Spleen (tissue), 11 donors: ENCODE measurements around the gene SHISA5. TPM values are rescaled to one million over a fixed set of nuclear protein-coding genes. Genes with fewer than 3 reads are reported as not detected.

Experiments
- DNase-seq: peaks from one replicate; pipeline ENCODE4 v3.0.0-alpha.2; 2020
- H3K27ac ChIP-seq, 8 donors: fragments of 200-600 bp; sonication (generic) in 7 of 8; 1 replicate in 4 of 8; 2 replicates in 4 of 8; pipeline versions ENCODE4 v1.5.0 to v1.8.0; 2016 to 2021; ENCODE audit warnings: inconsistent platforms in 4 of 8, mild to moderate bottlenecking in 4 of 8, moderate library complexity in 1 of 8
- H3K27me3 ChIP-seq, 7 donors: fragments of 200-600 bp; sonication (generic) in 6 of 7; replicated peaks in 1 of 7; 1 replicate in 4 of 7; 2 replicates in 3 of 7; pipeline versions ENCODE4 v1.5.0 to v1.8.0; 2016 to 2021; ENCODE audit warnings: inconsistent platforms in 3 of 7, mild to moderate bottlenecking in 1 of 7
- H3K36me3 ChIP-seq, 6 donors: fragments of 200-600 bp; sonication (generic) in 5 of 6; 1 replicate in 4 of 6; 2 replicates in 2 of 6; pipeline versions ENCODE4 v1.5.0 to v1.8.0; 2016 to 2021; ENCODE audit warnings: inconsistent platforms in 2 of 6
- H3K4me1 ChIP-seq, 6 donors: fragments of 200-600 bp; sonication (generic) in 5 of 6; 1 replicate in 3 of 6; 2 replicates in 3 of 6; pipeline versions ENCODE4 v1.5.0 to v1.8.0; 2016 to 2021; ENCODE audit warnings: inconsistent platforms in 3 of 6
- H3K4me3 ChIP-seq, 8 donors: fragments of 200-600 bp; sonication (generic) in 7 of 8; 1 replicate in 4 of 8; 2 replicates in 4 of 8; pipeline versions ENCODE4 v1.5.0 to v1.8.0; 2016 to 2021; ENCODE audit warnings: inconsistent platforms in 4 of 8, mild to moderate bottlenecking in 4 of 8, moderate library complexity in 2 of 8
- H3K9me3 ChIP-seq, 8 donors: fragments of 200-600 bp; sonication (generic) in 7 of 8; 1 replicate in 4 of 8; 2 replicates in 4 of 8; pipeline versions ENCODE4 v1.5.0 to v1.8.0; 2016 to 2021; ENCODE audit warnings: inconsistent platforms in 4 of 8
- CTCF ChIP-seq, 11 experiments: fragments of 200-600 bp in 7 of 11; fragments of 450-650 bp in 4 of 11; sonication (generic) in 4 of 11; IDR thresholded peaks in 8 of 11; conservative IDR thresholded peaks in 3 of 11; 1 replicate in 7 of 11; 2 replicates in 4 of 11; pipeline versions ENCODE4 v1.4.0 to v1.8.0; 2016 to 2021; ENCODE audit warnings: antibody characterized with exemption in 11 of 11, inconsistent platforms in 4 of 11, mild to moderate bottlenecking in 1 of 11
- POLR2A ChIP-seq, 3 donors: fragments of 450-650 bp; IDR thresholded peaks; one replicate each; pipeline ENCODE4 v1.5.1; 2017; ENCODE audit warnings: antibody characterized with exemption in 3 of 3, mild to moderate bottlenecking in 1 of 3
- POLR2AphosphoS5 ChIP-seq, 3 donors: sonication (generic); formaldehyde crosslinking; IDR thresholded peaks; one replicate each; pipeline ENCODE4 v1.5.1; 2017; ENCODE audit warnings: antibody characterized with exemption in 3 of 3
- WGBS, 5 donors: extraction: QIAGEN DNeasy Blood & Tissue Kit in 3 of 5; methylation state at CpG; one replicate each; pipeline versions ENCODE4 v1.1.5 to v1.1.7; 2013 to 2018; 5-methylcytosine and 5-hydroxymethylcytosine counted together
- intact Hi-C: fragments of 100-400 bp; cut with DNase I; formaldehyde crosslinking; loops from one replicate; pipeline ENCODE4 v1.15.0; 2023; ENCODE audit warnings: low total_unique reads
- polyA plus RNA-seq, 3 donors: library from polyadenylated mRNA; stranded (reverse); fragments of 200-250 nt; gene quantifications; one replicate each; pipeline ENCODE4 v1.2.1, GENCODE V29; 2013
- total RNA-seq, 7 donors: library from RNA; depleted of rRNA in 3 of 7; stranded (reverse); fragments of >200 nt in 3 of 7; fragmentation: NEBNext Ultra II Directional in 4 of 7; extraction: Animal tissue kit (Norgen Biotek cat#: 25700) in 4 of 7; gene quantifications; one replicate each; pipeline versions ENCODE4 v1.1.0 to v1.2.1, GENCODE V29; 2016 to 2021
- donor health status: healthy with polysubstance abuse.
- donor health status: DM: no; HTN: no; CAD: no; lungs with moderate emphysema.
- donor health status: DM: no; HTN: no; CAD: no.
- donor health status: Bipolar disorder and iron deficiency.
- donor health status: healthy.
- donor health status: DM: no; HTN: no; CAD: no.
- donor health status: DM: yes; HTN: yes; CAD: no.

The SHISA5 gene
- total and polyA plus RNA-seq, 10 donors = 80.2 to 227 (median 173) TPM

- Histone ChIP-seq H3K4me3 (no peak overlapping the region), H3K36me3 (peaks cover 0 to 70% (median 0%) of the 10 kb centered on the region in 6 donors), H3K27ac (peak overlapping the region in 1 of 8 donors; percentile 72), H3K4me1 (peaks cover 0 to 30% (median 19%) of the 10 kb centered on the region in 6 donors), H3K27me3 (no peaks in the 10 kb centered on the region), H3K9me3 (no peaks in the 10 kb centered on the region)
- TF ChIP-seq POLR2A (IDR thresholded peaks at IDR 0.05) = no peak
- TF ChIP-seq POLR2AphosphoS5 (IDR thresholded peaks at IDR 0.05) = no peak
- TF ChIP-seq CTCF (IDR thresholded peaks at IDR 0.05 in 8 of 11, conservative IDR thresholded peaks at IDR 0.05 in 3 of 11) = no peak
- DNase-seq = no peak
- intact Hi-C loops = no loop called here
- WGBS, 5 donors = 75 to 86% (median 77%) methylated on average over 5 of the region's 5 CpGs
These were observed 40.2 kb upstream of the SHISA5 start for GRCh38 chr3:48544141-48544540.

GRCh38 chr3:48543271-48543866 lies 39.4 kb upstream of the SHISA5 start:
- H3K9me3 ChIP-seq = no peaks in the 10 kb centered on the region
- H3K4me3 ChIP-seq = no peak overlapping the region
- peaks cover 0 to 71% (median 0%) of the 10 kb centered on the region in 6 donors for H3K36me3 ChIP-seq
- DNase-seq = no peak
- H3K27me3 ChIP-seq = no peaks in the 10 kb centered on the region
- intact Hi-C loops = no loop called here
- TF ChIP-seq POLR2AphosphoS5 (IDR thresholded peaks at IDR 0.05) (peak; percentile 58 to 69 (median 64)), POLR2A (IDR thresholded peaks at IDR 0.05) (no peak)
- 22 to 32% (median 26%) methylated on average over 8 to 9 of the region's 9 CpGs for WGBS, 5 donors
- H3K27ac ChIP-seq = peak overlapping the region in 4 of 8 donors; percentile 22 to 72 (median 48)
- peaks cover 0 to 23% (median 11%) of the 10 kb centered on the region in 6 donors for H3K4me1 ChIP-seq

- WGBS, 5 donors = 87 to 97% (median 91%) methylated on average over 10 to 12 of the region's 12 CpGs
- TF ChIP-seq POLR2A (IDR thresholded peaks at IDR 0.05) = no peak
- no peak for DNase-seq
- Histone ChIP-seq H3K36me3 (peaks cover 0 to 82% (median 7%) of the 10 kb centered on the region in 6 donors), H3K27ac (no peak overlapping the region), H3K4me3 (no peak overlapping the region), H3K9me3 (no peaks in the 10 kb centered on the region), H3K27me3 (no peaks in the 10 kb centered on the region), H3K4me1 (peaks cover 0 to 51% (median 13%) of the 10 kb centered on the region in 6 donors)
- intact Hi-C loops = no loop called here
These were observed 34.5 kb upstream of the SHISA5 start for GRCh38 chr3:48538451-48538850.

GRCh38 chr3:48536785-48537184 lies 32.8 kb upstream of the SHISA5 start:
- Histone ChIP-seq H3K36me3 (peaks cover 0 to 76% (median 7%) of the 10 kb centered on the region in 6 donors), H3K4me3 (no peak overlapping the region), H3K27me3 (no peaks in the 10 kb centered on the region), H3K9me3 (no peaks in the 10 kb centered on the region), H3K4me1 (peaks cover 0 to 59% (median 9%) of the 10 kb centered on the region in 6 donors), H3K27ac (peak overlapping the region in 5 of 8 donors; percentile 46 to 84 (median 68))
- DNase-seq = no peak
- intact Hi-C loops = loop anchor here (2.0 kb wide), 1 partner anchor 48 kb away; no protein-coding TSS in a partner anchor
- no peak for TF ChIP-seq POLR2A (IDR thresholded peaks at IDR 0.05)
- TF ChIP-seq POLR2AphosphoS5 (IDR thresholded peaks at IDR 0.05) = peak; percentile 56 to 81 (median 77)
- WGBS, 5 donors = 67 to 95% (median 81%) methylated on average over 3 to 5 of the region's 5 CpGs

- H3K27me3 ChIP-seq = no peaks in the 10 kb centered on the region
- H3K4me1 ChIP-seq = peaks cover 0 to 64% (median 9%) of the 10 kb centered on the region in 6 donors
- H3K27ac ChIP-seq = peak overlapping the region in 6 of 8 donors; percentile 5 to 84 (median 68)
- H3K36me3 ChIP-seq = peaks cover 0 to 73% (median 7%) of the 10 kb centered on the region in 6 donors
- DNase-seq = no peak
- H3K9me3 ChIP-seq = no peaks in the 10 kb centered on the region
- WGBS, 5 donors = 83 to 91% (median 88%) methylated on average over 16 to 19 of the region's 19 CpGs
- TF ChIP-seq POLR2A (IDR thresholded peaks at IDR 0.05) = no peak
- no peak for TF ChIP-seq CTCF (IDR thresholded peaks at IDR 0.05 in 8 of 11, conservative IDR thresholded peaks at IDR 0.05 in 3 of 11)
- peak in 1 of 3 donors; percentile 38 for TF ChIP-seq POLR2AphosphoS5 (IDR thresholded peaks at IDR 0.05)
- no peak overlapping the region for H3K4me3 ChIP-seq
- intact Hi-C loops = loop anchor here (2.0 kb wide), 1 partner anchor 47 kb away; no protein-coding TSS in a partner anchor
These were observed 32.1 kb upstream of the SHISA5 start for GRCh38 chr3:48536116-48536515.
